Sigmoid colon (tissue), 3 donors: ENCODE results near the gene SCLY.

Source experiments
- POLR2A ChIP-seq, 2 donors: fragments of 450-650 bp; IDR thresholded peaks; one replicate each; pipeline ENCODE4 v1.6.1; 2016; ENCODE audit warnings: antibody characterized with exemption in 2 of 2, mild to moderate bottlenecking in 2 of 2, moderate library complexity in 2 of 2
- TF ChIP-seq, protein P1 (sequence below), 4 experiments: fragments of 450-650 bp in 3 of 4; fragments of 200-600 bp in 1 of 4; IDR thresholded peaks; one replicate each; pipeline ENCODE4 v1.5.1; 2016 to 2019; ENCODE audit warnings: antibody characterized with exemption in 4 of 4, mild to moderate bottlenecking in 3 of 4, moderate library complexity in 2 of 4

DNA sequence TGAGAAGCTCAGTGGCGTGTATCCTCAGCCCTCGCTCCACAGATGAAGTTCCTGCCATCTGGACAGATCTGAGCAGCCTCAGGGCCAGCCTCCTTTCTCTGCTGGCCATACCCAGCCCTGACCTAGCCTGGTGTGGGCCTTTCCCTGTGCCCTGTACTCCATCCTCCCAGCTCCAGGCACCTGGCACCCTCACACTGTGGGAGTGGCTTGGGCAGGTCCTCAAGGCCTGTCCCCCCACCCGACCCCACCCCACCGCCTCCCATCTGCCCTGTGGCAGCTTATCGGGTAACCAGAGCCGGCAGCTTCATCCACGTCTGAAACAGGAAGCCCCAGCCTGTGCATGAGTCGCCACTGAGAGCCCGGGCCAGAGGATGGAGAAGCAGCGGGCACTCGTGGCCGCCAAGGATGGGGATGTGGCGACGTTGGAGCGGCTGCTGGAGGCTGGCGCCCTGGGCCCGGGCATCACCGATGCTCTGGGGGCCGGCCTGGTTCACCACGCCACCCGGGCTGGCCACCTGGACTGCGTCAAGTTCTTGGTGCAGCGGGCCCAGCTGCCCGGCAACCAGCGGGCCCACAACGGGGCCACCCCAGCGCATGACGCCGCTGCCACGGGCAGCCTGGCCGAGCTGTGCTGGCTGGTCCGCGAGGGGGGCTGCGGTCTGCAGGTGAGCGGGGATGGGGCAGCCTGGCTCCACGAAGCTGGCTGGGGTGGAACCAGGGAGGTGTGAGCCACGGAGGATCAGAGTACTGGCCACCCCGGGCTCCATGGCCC lies 39.4 kb downstream of the SCLY start, which contains the start of gene ESPNL:
- TF ChIP-seq, protein P1, sequence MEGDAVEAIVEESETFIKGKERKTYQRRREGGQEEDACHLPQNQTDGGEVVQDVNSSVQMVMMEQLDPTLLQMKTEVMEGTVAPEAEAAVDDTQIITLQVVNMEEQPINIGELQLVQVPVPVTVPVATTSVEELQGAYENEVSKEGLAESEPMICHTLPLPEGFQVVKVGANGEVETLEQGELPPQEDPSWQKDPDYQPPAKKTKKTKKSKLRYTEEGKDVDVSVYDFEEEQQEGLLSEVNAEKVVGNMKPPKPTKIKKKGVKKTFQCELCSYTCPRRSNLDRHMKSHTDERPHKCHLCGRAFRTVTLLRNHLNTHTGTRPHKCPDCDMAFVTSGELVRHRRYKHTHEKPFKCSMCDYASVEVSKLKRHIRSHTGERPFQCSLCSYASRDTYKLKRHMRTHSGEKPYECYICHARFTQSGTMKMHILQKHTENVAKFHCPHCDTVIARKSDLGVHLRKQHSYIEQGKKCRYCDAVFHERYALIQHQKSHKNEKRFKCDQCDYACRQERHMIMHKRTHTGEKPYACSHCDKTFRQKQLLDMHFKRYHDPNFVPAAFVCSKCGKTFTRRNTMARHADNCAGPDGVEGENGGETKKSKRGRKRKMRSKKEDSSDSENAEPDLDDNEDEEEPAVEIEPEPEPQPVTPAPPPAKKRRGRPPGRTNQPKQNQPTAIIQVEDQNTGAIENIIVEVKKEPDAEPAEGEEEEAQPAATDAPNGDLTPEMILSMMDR (IDR thresholded peaks at IDR 0.05), result no peak
- TF ChIP-seq POLR2A (IDR thresholded peaks at IDR 0.05), result no peak
